ENCODE results near the gene KIF13A. TPM values are rescaled to one million over a fixed set of nuclear protein-coding genes. Genes with fewer than 3 reads are reported as not detected.

KIF13A gene
- total RNA-seq, 4 donors from 2014 or later, result 14.9 to 66.9 (median 37.3) TPM

DNA sequence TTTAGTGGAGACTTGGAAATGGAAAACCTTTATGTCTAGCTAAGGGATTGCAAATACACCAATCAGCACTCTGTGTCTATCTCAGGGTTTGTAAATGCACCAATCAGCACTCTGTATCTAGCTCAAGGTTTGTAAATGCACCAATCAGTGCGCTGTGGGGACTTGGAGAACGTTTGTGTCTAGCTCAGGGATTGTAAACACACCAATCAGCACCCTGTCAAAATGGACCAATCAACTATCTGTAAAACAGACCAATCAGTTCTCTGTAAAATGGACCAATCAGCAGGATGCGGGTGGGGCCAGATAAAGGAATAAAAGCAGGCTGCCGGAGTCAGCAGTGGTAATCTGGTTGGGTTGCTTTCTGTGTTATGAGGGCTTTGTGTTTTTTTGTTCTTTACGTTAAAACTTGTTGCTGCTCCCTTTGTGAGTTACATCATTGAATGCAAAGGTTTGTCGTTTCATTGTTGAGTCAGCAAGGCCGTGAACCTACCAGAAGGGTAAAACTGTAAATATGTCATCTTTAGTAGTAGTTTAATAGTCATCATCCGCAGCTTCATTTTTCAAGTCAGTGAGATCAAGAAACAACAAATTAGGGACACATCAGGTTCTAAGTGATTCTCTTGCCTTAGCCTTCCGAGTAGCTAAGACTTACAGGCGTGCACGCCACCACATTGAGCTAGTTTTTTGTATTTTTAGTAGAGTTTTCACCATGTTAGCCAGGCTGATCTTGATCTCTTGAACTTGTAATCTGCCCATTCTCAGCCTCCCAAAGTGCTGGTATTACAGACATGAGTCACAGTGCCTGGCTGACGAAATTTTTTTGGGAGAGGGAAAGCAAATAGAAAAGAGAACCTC lies 258.0 kb downstream of the KIF13A start:
- Histone ChIP-seq H3K4me1 (peaks cover 0 to 7% of the 10 kb centered on the region in 2 donors), H3K27ac (no peak overlapping the region), H3K36me3 (no peaks in the 10 kb centered on the region), H3K9me3 (no peaks in the 10 kb centered on the region), H3K4me3 (no peak overlapping the region), H3K27me3 (no peaks in the 10 kb centered on the region)
- no peak for DNase-seq
- TF ChIP-seq CTCF (IDR thresholded peaks at IDR 0.05) (no peak), POLR2A (IDR thresholded peaks at IDR 0.05) (no peak)
- intact Hi-C loops (cut with DNase I; ENCODE audit: low total_unique reads), result no loop called here

- Histone ChIP-seq H3K9me3 (no peaks in the 10 kb centered on the region), H3K27me3 (no peaks in the 10 kb centered on the region), H3K36me3 (no peaks in the 10 kb centered on the region), H3K4me3 (no peak overlapping the region), H3K4me1 (peaks cover 0 to 7% of the 10 kb centered on the region in 2 donors), H3K27ac (no peak overlapping the region)
- DNase-seq, result no peak
- intact Hi-C loops (cut with DNase I; ENCODE audit: low total_unique reads), result no loop called here
- TF ChIP-seq CTCF (IDR thresholded peaks at IDR 0.05), result no peak
- no peak for TF ChIP-seq POLR2A (IDR thresholded peaks at IDR 0.05)
Measured at GRCh38 chr6:17728551-17729222, 258.7 kb downstream of the KIF13A start.

DNA sequence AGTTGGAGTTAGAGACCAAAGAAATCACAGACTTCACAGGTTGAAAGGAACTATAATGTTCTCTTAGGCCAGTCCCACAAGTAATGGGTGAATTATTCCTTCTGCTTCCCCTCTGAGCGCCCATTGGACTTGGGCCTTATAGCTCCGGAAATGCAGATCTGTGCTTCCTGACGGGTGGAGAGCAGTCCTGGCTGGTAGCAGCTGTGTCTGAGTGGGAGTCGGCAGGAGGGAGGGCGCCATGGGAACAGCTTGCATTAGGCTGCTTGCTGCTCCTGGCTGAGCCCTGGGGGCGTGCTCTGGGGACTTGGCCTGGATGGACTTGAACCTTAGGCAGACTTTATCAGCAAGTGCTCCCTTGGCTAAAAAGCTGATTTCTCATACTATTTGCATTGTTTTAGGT lies 262.4 kb downstream of the KIF13A start:
- H3K9me3 ChIP-seq, result no peaks in the 10 kb centered on the region
- H3K36me3 ChIP-seq, result no peaks in the 10 kb centered on the region
- H3K4me1 ChIP-seq, result peaks cover 0 to 7% of the 10 kb centered on the region in 2 donors
- no peak overlapping the region for H3K27ac ChIP-seq
- TF ChIP-seq CTCF (IDR thresholded peaks at IDR 0.05) (no peak), POLR2A (IDR thresholded peaks at IDR 0.05) (no peak)
- no peaks in the 10 kb centered on the region for H3K27me3 ChIP-seq
- no peak overlapping the region for H3K4me3 ChIP-seq
- intact Hi-C loops (cut with DNase I; ENCODE audit: low total_unique reads), result no loop called here
- peak; percentile 38 to 62 for DNase-seq

GRCh38 chr6:17724341-17724740 lies 263.1 kb downstream of the KIF13A start:
- no peaks in the 10 kb centered on the region for H3K36me3 ChIP-seq
- H3K27me3 ChIP-seq, result no peaks in the 10 kb centered on the region
- DNase-seq, result no peak
- intact Hi-C loops (cut with DNase I; ENCODE audit: low total_unique reads), result no loop called here
- TF ChIP-seq CTCF (IDR thresholded peaks at IDR 0.05) (no peak), POLR2A (IDR thresholded peaks at IDR 0.05) (no peak)
- H3K4me1 ChIP-seq, result peaks cover 0 to 7% of the 10 kb centered on the region in 2 donors
- no peaks in the 10 kb centered on the region for H3K9me3 ChIP-seq
- no peak overlapping the region for H3K4me3 ChIP-seq
- no peak overlapping the region for H3K27ac ChIP-seq

DNA sequence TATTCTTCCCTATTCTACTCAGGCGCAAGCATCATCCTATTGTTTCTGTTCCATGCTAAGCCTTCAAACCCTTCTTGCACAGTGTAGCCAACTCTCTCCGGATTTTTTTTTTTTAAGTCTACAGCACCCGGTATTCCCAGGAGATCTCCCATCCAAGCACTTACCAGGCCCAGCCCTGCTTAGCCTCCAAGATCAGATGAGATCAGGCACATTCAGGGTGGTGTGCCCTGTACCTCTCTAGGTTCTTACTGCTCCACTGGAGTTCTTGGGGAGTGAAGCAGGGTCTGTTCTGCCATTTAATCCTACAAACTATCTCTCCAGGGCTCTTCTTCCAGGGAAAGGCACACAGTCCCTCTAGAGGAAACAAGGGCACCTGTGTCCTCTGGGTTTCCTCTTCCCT lies 265.8 kb downstream of the KIF13A start:
- DNase-seq, result no peak
- Histone ChIP-seq H3K27me3 (no peaks in the 10 kb centered on the region), H3K36me3 (no peaks in the 10 kb centered on the region), H3K4me1 (peaks cover 0 to 7% of the 10 kb centered on the region in 2 donors), H3K27ac (no peak overlapping the region), H3K4me3 (no peak overlapping the region), H3K9me3 (no peaks in the 10 kb centered on the region)
- TF ChIP-seq CTCF (IDR thresholded peaks at IDR 0.05) (no peak), POLR2A (IDR thresholded peaks at IDR 0.05) (no peak)
- intact Hi-C loops (cut with DNase I; ENCODE audit: low total_unique reads), result no loop called here
